SU-DHL-6 (cell line): ENCODE data around the gene S1PR3.

Experiments used
- CTCF ChIP-seq: fragments of 200-600 bp; sonication (generic); IDR thresholded peaks from one replicate; pipeline ENCODE4 v1.5.1; 2017; ENCODE audit warnings: antibody characterized with exemption, mild to moderate bottlenecking, low read length, moderate library complexity; ENCODE audit not compliant: insufficient read depth, poor library complexity, severe bottlenecking
- EZH2phosphoT487 ChIP-seq: fragments of 200-600 bp; sonication (generic), shearing (Covaris generic); conservative IDR thresholded peaks from 2 replicates; pipeline ENCODE4 v1.6.1; 2018; ENCODE audit warnings: mild to moderate bottlenecking, antibody characterized with exemption, low read length, moderate library complexity, mixed read lengths

GRCh38 chr9:89014153-89014552, 22.9 kb downstream of the S1PR3 start:
- no peak for TF ChIP-seq CTCF
- TF ChIP-seq EZH2phosphoT487, result no peak
